Ovary (tissue), 3 donors: ENCODE data around the gene SLC39A11.

Experiments used
- EP300 ChIP-seq: sonication (generic); formaldehyde crosslinking; IDR thresholded peaks from one replicate; pipeline ENCODE4 v1.6.1; 2017; ENCODE audit warnings: antibody characterized with exemption
- POLR2A ChIP-seq: fragments of 450-650 bp; IDR thresholded peaks from one replicate; pipeline ENCODE4 v1.6.1; 2017; ENCODE audit warnings: antibody characterized with exemption, mild to moderate bottlenecking, moderate library complexity
- TF ChIP-seq, protein P1 (sequence below), 3 donors: fragments of 450-650 bp in 2 of 3; fragments of 200-600 bp in 1 of 3; IDR thresholded peaks; one replicate each; pipeline versions ENCODE4 v1.5.1 to v1.8.0; 2016 to 2022; ENCODE audit warnings: antibody characterized with exemption in 3 of 3, mild to moderate bottlenecking in 1 of 3
- donor health status: DM: no; HTN: no; CAD: no.

DNA sequence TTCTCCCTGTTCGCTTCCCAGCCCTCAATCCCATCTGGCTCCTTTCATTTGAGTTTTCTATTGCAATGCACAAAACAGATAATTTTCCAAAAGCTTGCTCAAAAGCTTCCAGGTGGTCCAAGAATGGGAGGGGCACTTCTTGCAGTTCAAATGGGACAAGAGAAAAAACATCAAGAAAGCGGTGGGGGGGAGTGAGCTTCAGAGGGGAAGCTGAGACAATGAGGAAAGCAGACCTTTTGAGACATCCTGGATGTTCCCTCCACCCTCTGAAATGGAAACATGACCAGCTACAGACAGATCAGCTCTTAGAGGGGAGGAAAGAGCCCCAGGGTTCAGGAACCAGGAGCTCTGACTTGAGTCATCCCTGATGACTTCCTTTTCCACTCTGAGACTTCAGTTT, 368.2 kb downstream of the SLC39A11 start:
- TF ChIP-seq, protein P1, sequence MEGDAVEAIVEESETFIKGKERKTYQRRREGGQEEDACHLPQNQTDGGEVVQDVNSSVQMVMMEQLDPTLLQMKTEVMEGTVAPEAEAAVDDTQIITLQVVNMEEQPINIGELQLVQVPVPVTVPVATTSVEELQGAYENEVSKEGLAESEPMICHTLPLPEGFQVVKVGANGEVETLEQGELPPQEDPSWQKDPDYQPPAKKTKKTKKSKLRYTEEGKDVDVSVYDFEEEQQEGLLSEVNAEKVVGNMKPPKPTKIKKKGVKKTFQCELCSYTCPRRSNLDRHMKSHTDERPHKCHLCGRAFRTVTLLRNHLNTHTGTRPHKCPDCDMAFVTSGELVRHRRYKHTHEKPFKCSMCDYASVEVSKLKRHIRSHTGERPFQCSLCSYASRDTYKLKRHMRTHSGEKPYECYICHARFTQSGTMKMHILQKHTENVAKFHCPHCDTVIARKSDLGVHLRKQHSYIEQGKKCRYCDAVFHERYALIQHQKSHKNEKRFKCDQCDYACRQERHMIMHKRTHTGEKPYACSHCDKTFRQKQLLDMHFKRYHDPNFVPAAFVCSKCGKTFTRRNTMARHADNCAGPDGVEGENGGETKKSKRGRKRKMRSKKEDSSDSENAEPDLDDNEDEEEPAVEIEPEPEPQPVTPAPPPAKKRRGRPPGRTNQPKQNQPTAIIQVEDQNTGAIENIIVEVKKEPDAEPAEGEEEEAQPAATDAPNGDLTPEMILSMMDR (IDR thresholded peaks at IDR 0.05): no peak
- TF ChIP-seq POLR2A (no peak), EP300 (no peak)
